Measurements from ENCODE around the gene TGDS.

- no peak for TF ChIP-seq CTCF (conservative IDR thresholded peaks at IDR 0.05)
- no peak for TF ChIP-seq ZFX (IDR thresholded peaks at IDR 0.05)
These were observed 61.8 kb downstream of the TGDS start for GRCh38 chr13:94534166-94534565.

Data from C4-2B (cell line).